GM21737 (cell line): ENCODE results near the gene STX8.
"Not testable (repeated sequence)": the region's sequence is repeated elsewhere in the genome, so short reads cannot be mapped to it uniquely, and the experiment has no call there.

Source experiments
- ATAC-seq: cut with Tn5 transposase; IDR thresholded peaks from one replicate; pipeline ENCODE4 v1.9.1; 2021; ENCODE audit warnings: mild to moderate bottlenecking, moderate library complexity; ENCODE audit not compliant: unreplicated experiment

STX8 gene, protein sequence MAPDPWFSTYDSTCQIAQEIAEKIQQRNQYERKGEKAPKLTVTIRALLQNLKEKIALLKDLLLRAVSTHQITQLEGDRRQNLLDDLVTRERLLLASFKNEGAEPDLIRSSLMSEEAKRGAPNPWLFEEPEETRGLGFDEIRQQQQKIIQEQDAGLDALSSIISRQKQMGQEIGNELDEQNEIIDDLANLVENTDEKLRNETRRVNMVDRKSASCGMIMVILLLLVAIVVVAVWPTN

DNA sequence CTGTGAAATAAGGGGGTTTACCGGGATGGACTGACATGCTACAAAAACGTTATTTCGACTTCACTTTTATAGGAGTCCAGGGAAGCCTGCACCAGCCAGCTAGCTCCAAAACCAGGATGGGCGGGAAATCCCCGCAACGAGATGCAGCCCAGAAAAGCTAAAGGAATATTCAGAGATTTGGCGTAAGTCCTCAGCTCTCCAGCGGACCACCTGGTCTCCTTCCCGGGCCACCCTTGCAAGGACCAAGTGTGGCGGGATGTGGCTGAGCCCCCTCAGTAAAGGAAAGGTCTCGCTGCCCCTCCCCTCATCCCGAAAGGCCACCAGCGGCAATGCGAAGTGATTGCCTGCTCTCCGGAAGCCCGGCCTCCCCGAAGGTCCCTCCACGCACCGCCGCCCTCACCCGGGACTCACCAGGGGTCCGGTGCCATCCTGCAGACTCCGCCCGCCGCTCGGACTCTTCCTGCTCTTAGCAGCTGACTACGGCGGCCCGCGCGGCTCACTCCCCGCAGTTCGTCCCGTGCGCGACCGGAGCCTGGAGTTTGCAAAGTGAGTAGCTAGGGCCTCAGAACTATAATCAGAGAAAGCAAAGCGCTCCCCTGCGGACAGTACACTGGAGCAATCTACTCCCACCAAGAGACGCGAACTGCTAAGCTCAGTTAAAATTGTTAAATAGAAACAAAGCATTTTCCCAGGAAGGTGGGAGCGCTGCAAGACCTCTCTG, at the start of gene STX8:
STX8 (minus strand) TSS at position 440 of the 721 bp plus-strand sequence; CDS start at position 428, 12 bp downstream.
- ATAC-seq: peak; percentile 70

DNA sequence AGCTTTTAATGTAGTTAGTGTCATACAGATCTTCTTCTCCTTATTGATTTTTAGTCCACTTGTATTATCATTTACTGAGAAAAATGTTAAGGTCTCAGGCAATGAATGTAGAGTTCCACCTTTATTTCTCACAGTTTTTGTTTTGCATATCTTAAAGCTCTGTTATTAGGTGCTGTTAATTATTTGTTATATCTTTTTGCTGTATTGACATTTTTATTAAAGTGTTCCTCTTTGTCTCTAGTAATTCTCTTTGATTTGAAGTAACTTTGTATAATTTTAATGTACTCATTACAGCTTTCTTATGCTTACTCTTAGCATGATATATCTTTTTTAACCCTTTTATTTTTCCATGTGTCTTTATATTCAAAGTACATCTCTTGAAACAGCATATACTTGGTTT, 47.3 kb upstream of the STX8 start:
- no peak for ATAC-seq

GRCh38 chr17:9615486-9615885, 39.9 kb upstream of the STX8 start:
- ATAC-seq: no peak

GRCh38 chr17:9612006-9612405, 36.4 kb upstream of the STX8 start:
- no peak for ATAC-seq

DNA sequence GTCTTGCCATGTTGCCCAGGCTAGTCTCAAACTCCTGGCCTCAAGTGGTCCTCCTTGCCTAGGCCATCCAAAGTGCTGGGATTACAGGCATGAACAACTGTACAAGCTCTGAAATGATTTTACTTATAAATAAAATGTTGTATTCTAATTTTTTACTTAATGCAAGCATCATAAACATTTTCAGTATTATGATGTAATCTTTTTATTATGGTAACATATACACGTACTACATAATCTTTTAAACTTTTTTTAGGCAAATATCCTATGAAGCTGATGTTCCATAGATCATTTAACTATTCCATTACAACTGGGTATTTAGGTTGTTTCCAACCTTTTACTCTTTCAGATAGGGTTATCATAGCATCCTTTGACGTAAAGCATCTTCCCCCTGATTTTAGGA, 35.9 kb upstream of the STX8 start:
- no peak for ATAC-seq

DNA sequence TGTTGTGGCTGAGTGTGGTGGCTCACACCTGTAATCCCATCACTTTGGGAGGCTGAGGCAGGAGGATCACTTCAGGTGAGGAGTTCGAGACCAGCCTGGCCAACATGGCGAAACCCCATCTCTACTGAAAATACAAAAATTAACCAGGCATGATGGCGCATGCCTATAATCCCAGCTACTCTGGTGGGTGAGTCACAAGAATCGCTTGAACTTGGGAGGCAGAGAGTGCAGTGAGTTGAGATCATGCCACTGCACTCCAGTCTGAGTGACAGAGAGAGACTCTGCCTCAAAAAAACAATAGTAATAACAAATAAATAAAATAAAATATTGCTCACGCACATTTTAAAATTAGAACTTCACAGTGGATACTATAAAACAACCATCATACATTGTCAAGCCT, 31.4 kb upstream of the STX8 start:
- not testable (repeated sequence) for ATAC-seq

- no peak for ATAC-seq
These were observed 30.8 kb upstream of the STX8 start for GRCh38 chr17:9606453-9606852.

DNA sequence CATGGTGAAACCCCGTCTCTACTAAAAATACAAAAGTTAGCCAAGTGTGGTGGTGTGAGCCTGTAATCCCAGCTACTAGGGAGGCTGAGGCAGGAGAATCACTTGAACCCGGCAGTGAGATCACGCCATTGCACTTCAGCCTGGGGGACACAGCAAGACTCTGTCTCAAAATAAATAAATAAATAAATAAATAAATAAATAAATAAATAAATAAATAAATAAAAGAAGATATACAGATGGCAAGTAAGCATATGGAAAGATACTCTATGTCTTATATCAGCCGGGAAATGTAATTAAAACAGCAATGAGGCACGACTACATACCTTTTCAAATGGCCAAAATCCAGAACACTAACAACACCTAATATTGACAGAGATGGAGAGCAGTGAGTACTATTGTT, 29.0 kb upstream of the STX8 start:
- not testable (repeated sequence) for ATAC-seq

- ATAC-seq: no peak
These were observed 23.0 kb upstream of the STX8 start for GRCh38 chr17:9598661-9599060.

DNA sequence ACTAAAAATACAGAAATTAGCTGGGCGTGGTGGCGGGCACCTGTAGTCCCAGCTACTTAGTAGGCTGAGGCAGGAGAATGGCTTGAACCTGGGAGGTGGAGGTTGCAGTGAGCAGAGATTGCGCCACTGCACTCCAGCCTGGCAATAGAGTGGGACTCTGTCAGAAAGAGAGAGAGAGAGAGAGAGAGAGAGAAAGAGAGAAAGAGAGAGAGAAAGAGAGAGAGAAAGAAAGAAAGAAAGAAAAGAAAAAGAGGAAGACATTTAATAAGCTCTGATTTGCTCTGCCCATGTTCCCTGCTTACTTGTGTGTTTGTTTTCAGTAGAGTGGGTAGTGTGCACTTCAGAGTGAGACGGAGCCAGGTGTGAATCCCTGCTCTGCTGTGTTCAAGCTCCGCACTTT, 22.0 kb upstream of the STX8 start:
- not testable (repeated sequence) for ATAC-seq

GRCh38 chr17:9594065-9594464, 18.4 kb upstream of the STX8 start:
- ATAC-seq: no peak

GRCh38 chr17:9587969-9588656, 12.5 kb upstream of the STX8 start:
- no peak for ATAC-seq

DNA sequence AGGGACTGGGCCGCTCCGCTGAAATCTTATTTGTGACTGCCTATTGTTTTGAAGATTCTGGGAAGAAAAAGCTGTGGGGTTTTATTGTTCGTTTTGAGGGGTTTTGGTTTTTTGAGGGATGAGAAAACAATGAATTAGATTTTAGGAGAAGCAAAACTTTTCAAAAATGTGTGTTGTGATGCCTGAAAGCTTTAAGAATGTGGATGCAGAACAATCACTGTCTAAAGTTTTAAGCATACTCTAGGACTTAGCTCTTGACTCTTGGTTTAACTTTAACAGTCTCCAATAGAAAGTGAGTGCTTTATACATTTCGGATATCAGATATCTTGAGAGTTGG, 1.7 kb upstream of the STX8 start:
- no peak for ATAC-seq

- no peak for ATAC-seq
These were observed 1.1 kb upstream of the STX8 start, which contains the start of gene CFAP52 for GRCh38 chr17:9576521-9577372. CFAP52 (plus strand) TSS chr17:9576642; CDS start chr17:9576696, 54 bp downstream.

DNA sequence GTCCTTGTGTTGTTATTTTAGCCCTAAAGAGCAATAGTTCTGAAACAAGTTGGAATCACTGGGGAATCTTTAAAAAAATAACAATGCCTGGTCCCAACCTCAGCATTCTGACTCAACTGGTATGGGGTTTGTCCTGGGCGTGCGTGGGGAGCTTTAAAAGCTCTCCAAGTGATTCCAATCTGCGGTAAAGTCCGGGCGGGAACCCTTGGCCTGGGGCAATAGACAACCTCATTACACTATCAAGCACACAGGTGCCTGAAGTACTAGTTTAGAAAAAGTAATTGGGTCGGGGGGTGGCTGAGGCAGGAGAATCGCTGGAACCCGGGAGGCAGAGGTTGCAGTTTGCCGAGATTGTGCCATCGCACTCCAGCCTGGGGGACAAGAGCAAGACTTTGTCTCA, 4.4 kb downstream of the STX8 start:
- no peak for ATAC-seq

DNA sequence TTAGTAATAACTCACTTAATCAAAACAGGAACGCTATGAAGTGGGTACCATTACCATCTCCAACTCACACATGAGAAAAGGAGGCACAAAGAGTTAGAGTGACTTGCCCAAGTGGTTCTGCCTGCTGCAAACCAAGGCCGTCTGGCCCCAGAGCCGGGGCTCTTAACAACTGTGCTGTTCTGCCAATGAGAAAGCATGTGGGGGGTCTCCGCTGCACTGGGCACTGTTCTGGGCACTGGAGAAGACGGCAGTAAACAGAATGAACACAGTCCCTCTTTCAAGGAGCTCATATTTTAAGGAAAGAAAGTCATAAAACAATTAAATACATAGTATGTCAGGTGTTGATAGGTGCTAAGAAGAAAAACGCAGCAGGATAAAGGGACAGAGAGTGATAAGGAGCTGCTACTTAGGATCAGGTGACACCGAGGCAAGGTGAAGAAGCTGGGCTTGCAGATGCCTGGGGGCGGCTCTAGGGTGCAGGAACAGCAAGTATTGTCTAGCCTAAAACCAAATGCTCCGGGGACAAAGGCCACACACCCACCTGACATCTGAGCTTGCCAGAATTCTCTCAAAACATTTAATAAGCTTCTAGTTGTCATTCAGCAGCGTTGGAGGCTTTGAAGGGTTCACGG, 6.5 kb downstream of the STX8 start:
- ATAC-seq: no peak

GRCh38 chr17:9568004-9568403, 7.6 kb downstream of the STX8 start:
- ATAC-seq: no peak

- not testable (repeated sequence) for ATAC-seq
These were observed 8.9 kb downstream of the STX8 start for GRCh38 chr17:9566739-9567138.

DNA sequence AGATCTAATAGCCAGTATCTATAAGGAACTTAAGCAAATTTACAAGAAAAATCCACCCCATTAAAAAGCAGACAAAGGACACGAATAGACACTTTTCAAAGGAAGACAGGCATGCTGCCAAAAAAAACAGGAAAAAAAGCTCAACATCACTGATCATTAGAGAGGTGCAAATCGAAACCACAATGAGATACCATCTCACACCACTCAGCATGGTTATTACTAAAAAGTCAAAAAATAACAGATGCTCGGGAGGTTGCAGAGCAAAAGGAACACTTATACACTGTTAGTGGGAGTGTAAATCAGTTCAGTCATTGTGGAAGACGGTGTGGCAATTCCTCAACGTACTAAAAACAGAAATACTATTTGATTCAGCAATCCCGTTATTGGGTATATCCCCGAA, 9.6 kb downstream of the STX8 start:
- no peak for ATAC-seq

DNA sequence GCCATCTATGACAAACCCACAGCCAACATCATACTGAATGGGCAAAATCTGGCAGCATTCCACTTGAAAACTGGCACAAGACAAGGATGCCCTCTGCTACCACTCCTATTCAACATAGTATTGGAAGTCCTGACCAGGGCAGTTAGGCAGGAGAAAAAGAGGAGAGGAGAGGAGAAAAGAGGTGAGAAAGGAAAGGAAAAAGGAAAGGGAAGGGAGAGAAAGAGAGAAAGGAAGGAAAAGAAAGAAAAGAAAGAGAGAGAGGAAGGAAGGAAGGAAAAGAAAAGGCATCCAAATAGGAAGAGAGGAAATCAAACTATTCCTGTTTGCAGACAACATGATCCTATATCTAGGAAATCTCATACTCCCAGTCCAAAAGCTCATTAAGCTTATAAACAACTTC, 11.5 kb downstream of the STX8 start:
- no peak for ATAC-seq

GRCh38 chr17:9557857-9558256, 17.8 kb downstream of the STX8 start:
- no peak for ATAC-seq
